Fibroblast of lung (primary cell): ENCODE data around the gene C1QBP.

ENCODE experiments used
- CTCF ChIP-seq, 2 donors: IDR thresholded peaks in 1 of 2; conservative IDR thresholded peaks in 1 of 2; 1 replicate in 1 of 2; 2 replicates in 1 of 2; pipeline ENCODE4 v1.5.1; 2011 to 2012; ENCODE audit warnings: low read length in 2 of 2, control low read depth in 1 of 2, inconsistent platforms in 1 of 2, low read depth in 1 of 2, mild to moderate bottlenecking in 1 of 2
- EZH2 ChIP-seq: IDR thresholded peaks from 2 replicates; pipeline ENCODE4 v1.5.1; 2012; ENCODE audit warnings: low read length, control low read depth, mild to moderate bottlenecking; ENCODE audit errors: missing control alignments

- no peak for TF ChIP-seq CTCF (conservative IDR thresholded peaks at IDR 0.05 in 1 of 2, IDR thresholded peaks at IDR 0.05 in 1 of 2; ENCODE audit: low read depth in 1 of 2, low read length in 2 of 2)
- no peak for TF ChIP-seq EZH2
These were observed 450 bp upstream of the C1QBP start for GRCh38 chr17:5439446-5439764.
